Measurements from ENCODE around the gene SLC36A2.
"Not testable (repeated sequence)": the region's sequence is repeated elsewhere in the genome, so short reads cannot be mapped to it uniquely, and the experiment has no call there.

- TF ChIP-seq POLR2A (IDR thresholded peaks at IDR 0.05); CTCF (IDR thresholded peaks at IDR 0.05 in 8 of 11, conservative IDR thresholded peaks at IDR 0.05 in 3 of 11): not testable (repeated sequence)
Observed at GRCh38 chr5:151309266-151309665, 38.1 kb downstream of the SLC36A2 start.

Data from spleen (tissue), 7 donors.